A673 (cell line): ENCODE measurements around the gene MAST4. TPM values are rescaled to one million over a fixed set of nuclear protein-coding genes. Genes with fewer than 3 reads are reported as not detected.

Experiments
- BruUV-seq: library from RNA; stranded (reverse); fragments of 400-500 nt; replicated peaks from 2 replicates; lab custom pipeline; 2021; lab: Mats Ljungman, UMichigan
- CTCF ChIA-PET: fragments of 300-600 bp; sonication (Branson Sonifier 250); formaldehyde crosslinking; loops from one replicate; lab custom pipeline; 2022; ENCODE audit warnings: antibody characterized with exemption; lab: Charles Lee
- POLR2A ChIA-PET: fragments of 300-600 bp; sonication (Branson Sonifier 250); formaldehyde crosslinking; loops from one replicate; lab custom pipeline; 2022; ENCODE audit warnings: antibody characterized with exemption; ENCODE audit not compliant: low non-redundant PET; lab: Charles Lee
- DNase-seq: peaks from one replicate; pipeline ENCODE4 v3.0.0-alpha.2; 2015; ENCODE audit warnings: low spot score
- H3K27ac ChIP-seq: fragments of 200-600 bp; sonication (generic); 2 replicates; pipeline ENCODE4 v1.5.1; 2016; ENCODE audit warnings: mixed run types, low read depth, mild to moderate bottlenecking, mixed read lengths, antibody characterized with exemption, low read length; ENCODE audit not compliant: poor library complexity, severe bottlenecking
- H3K27me3 ChIP-seq: fragments of 200-600 bp; sonication (generic); replicated peaks from 2 replicates; pipeline ENCODE4 v1.6.1; 2017; ENCODE audit warnings: mixed run types, low read depth, mild to moderate bottlenecking, mixed read lengths, antibody characterized with exemption, low read length; ENCODE audit not compliant: insufficient read depth, poor library complexity
- H3K36me3 ChIP-seq: fragments of 200-600 bp; sonication (generic); 2 replicates; pipeline ENCODE4 v1.6.1; 2016; ENCODE audit warnings: mixed run types, mild to moderate bottlenecking, mixed read lengths, antibody characterized with exemption, low read length; ENCODE audit not compliant: insufficient read depth, poor library complexity, severe bottlenecking
- H3K4me1 ChIP-seq: fragments of 200-600 bp; sonication (generic); 2 replicates; pipeline ENCODE4 v1.6.1; 2017; ENCODE audit warnings: mixed run types, mild to moderate bottlenecking, mixed read lengths, antibody characterized with exemption, low read length; ENCODE audit not compliant: insufficient read depth, poor library complexity, severe bottlenecking
- H3K4me3 ChIP-seq: fragments of 200-600 bp; sonication (generic); 2 replicates; pipeline ENCODE4 v1.5.1; 2016; ENCODE audit warnings: low read depth, mixed run types, mild to moderate bottlenecking, mixed read lengths, low read length; ENCODE audit not compliant: poor library complexity, severe bottlenecking
- H3K9me3 ChIP-seq: fragments of 200-600 bp; sonication (generic); 2 replicates; pipeline ENCODE4 v1.6.1; 2016; ENCODE audit warnings: mixed run types, low read depth, mild to moderate bottlenecking, mixed read lengths, antibody characterized with exemption, low read length; ENCODE audit not compliant: poor library complexity, severe bottlenecking
- CTCF ChIP-seq: fragments of 300-800, 200-600 bp; sonication (generic); conservative IDR thresholded peaks from 2 replicates; pipeline ENCODE4 v1.5.1; 2017; ENCODE audit warnings: low read depth, mild to moderate bottlenecking, antibody characterized with exemption, low read length, moderate library complexity, mixed read lengths
- EZH2 ChIP-seq: fragments of 200-600 bp; sonication (generic); IDR thresholded peaks from 2 replicates; pipeline ENCODE4 v1.6.1; 2017; ENCODE audit warnings: borderline replicate concordance, low read depth, mild to moderate bottlenecking, mixed read lengths, antibody characterized with exemption, low read length; ENCODE audit not compliant: poor library complexity, severe bottlenecking
- intact Hi-C: fragments of 100-400 bp; cut with micrococcal nuclease; formaldehyde crosslinking; loops from one replicate; pipeline ENCODE4 v1.10.0; 2022; ENCODE audit not compliant: unreplicated experiment
- total RNA-seq: library from RNA; stranded (reverse); gene quantifications from 2 replicates; pipeline ENCODE4 v1.2.3, GENCODE V29; 2021

MAST4 gene
- total RNA-seq, 1 experiment from 2014 or later, result 4.5 TPM

GRCh38 chr5:66826263-66826662 is 230.1 kb downstream of the MAST4 start:
- Histone ChIP-seq H3K9me3 (no peaks in the 10 kb centered on the region), H3K4me1 (peaks cover 8% of the 10 kb centered on the region), H3K27ac (no peak overlapping the region), H3K4me3 (no peak overlapping the region), H3K36me3 (no peaks in the 10 kb centered on the region), H3K27me3 (no peaks in the 10 kb centered on the region)
- TF ChIP-seq EZH2, result no peak
- intact Hi-C loops, result no loop called here
- CTCF ChIA-PET, result no interaction called here
- POLR2A ChIA-PET, result no interaction called here
- no TSS peak for BruUV-seq
- DNase-seq, result no peak

GRCh38 chr5:66826696-66827095 is 230.5 kb downstream of the MAST4 start:
- ChIA-PET CTCF (no interaction called here), POLR2A (no interaction called here)
- Histone ChIP-seq H3K9me3 (no peaks in the 10 kb centered on the region), H3K27me3 (no peaks in the 10 kb centered on the region), H3K27ac (no peak overlapping the region), H3K4me3 (no peak overlapping the region), H3K36me3 (no peaks in the 10 kb centered on the region), H3K4me1 (peaks cover 8% of the 10 kb centered on the region)
- no TSS peak for BruUV-seq
- TF ChIP-seq EZH2 (no peak), CTCF (no peak)
- no peak for DNase-seq
- intact Hi-C loops, result no loop called here

- H3K27me3 ChIP-seq, result no peaks in the 10 kb centered on the region
- no TSS peak for BruUV-seq
- intact Hi-C loops, result no loop called here
- H3K4me1 ChIP-seq, result peaks cover 8% of the 10 kb centered on the region
- POLR2A ChIA-PET, result no interaction called here
- H3K27ac ChIP-seq, result no peak overlapping the region
- no peaks in the 10 kb centered on the region for H3K36me3 ChIP-seq
- peak overlapping the region; percentile 26 for H3K4me3 ChIP-seq
- no peak for DNase-seq
- TF ChIP-seq CTCF, result no peak
- TF ChIP-seq EZH2, result no peak
- CTCF ChIA-PET, result interaction anchor here (0.7 to 1.3 kb wide), 2 partner anchors 13 to 16 kb away, joined by 3 to 4 read pairs; no protein-coding TSS in a partner anchor
- no peaks in the 10 kb centered on the region for H3K9me3 ChIP-seq
Observed at GRCh38 chr5:66828046-66828547, 231.9 kb downstream of the MAST4 start.
